ENCODE results near the gene OR6C75. TPM values are rescaled to one million over a fixed set of nuclear protein-coding genes. Genes with fewer than 3 reads are reported as not detected.

Gene OR6C75
- total and polyA plus RNA-seq, 4 donors, result 0.11 TPM; not detected in 3

- no peaks in the 10 kb centered on the region for H3K27me3 ChIP-seq (ENCODE audit: control insufficient read depth, insufficient read depth, low read length)
Measured at GRCh38 chr12:55416961-55417360, 54.2 kb downstream of the OR6C75 start.

More at GRCh38 chr12:55416961-55417360, 54.2 kb downstream of the OR6C75 start:
- WGBS (ENCODE audit: insufficient coverage), result 100% methylated on average over 1 of the region's 1 CpG
- DNase-seq (ENCODE audit: low read depth in 4 of 6, low spot score in 6 of 6), result no peak
- H3K9me3 ChIP-seq (ENCODE audit: control insufficient read depth, insufficient read depth, low read length), result no peaks in the 10 kb centered on the region
- no peak overlapping the region for H3K4me3 ChIP-seq (ENCODE audit: low read depth, low read length)
- H3K4me1 ChIP-seq (ENCODE audit: control insufficient read depth, insufficient read depth, low read length), result no peaks in the 10 kb centered on the region
- no peak overlapping the region for H3K27ac ChIP-seq (ENCODE audit: low read depth, low read length)
- H3K36me3 ChIP-seq (ENCODE audit: control insufficient read depth, insufficient read depth, low read length), result no peaks in the 10 kb centered on the region

Other genes starting within 250 kb of the OR6C75 start
- not detected for gene OR9K2, start 236.6 kb upstream of the OR6C75 start, total RNA-seq
- gene OR9K2, start 236.6 kb upstream of the OR6C75 start, polyA plus RNA-seq (ENCODE audit: insufficient read length in 2 of 2), result not detected
- gene OR10A7, start 141.9 kb upstream of the OR6C75 start, total RNA-seq, result not detected
- gene OR10A7, start 141.9 kb upstream of the OR6C75 start, polyA plus RNA-seq (ENCODE audit: insufficient read length in 2 of 2), result not detected
- gene OR6C74, start 118.4 kb upstream of the OR6C75 start, total RNA-seq, result not detected
- not detected for gene OR6C74, start 118.4 kb upstream of the OR6C75 start, polyA plus RNA-seq (ENCODE audit: insufficient read length in 2 of 2)
- not detected for gene OR6C6, start 66.4 kb upstream of the OR6C75 start, total RNA-seq
- gene OR6C6, start 66.4 kb upstream of the OR6C75 start, polyA plus RNA-seq (ENCODE audit: insufficient read length in 2 of 2), result under 1 TPM in 1 of 2 donors, not detected in 1; 0.17 TPM
- not detected for gene OR6C1, start 48.6 kb upstream of the OR6C75 start, total RNA-seq
- gene OR6C1, start 48.6 kb upstream of the OR6C75 start, polyA plus RNA-seq (ENCODE audit: insufficient read length in 2 of 2), result not detected
- not detected for gene OR6C3, start 32.2 kb upstream of the OR6C75 start, total RNA-seq
- not detected for gene OR6C3, start 32.2 kb upstream of the OR6C75 start, polyA plus RNA-seq (ENCODE audit: insufficient read length in 2 of 2)
- gene OR6C65, start 37.6 kb downstream of the OR6C75 start, total RNA-seq, result not detected
- gene OR6C65, start 37.6 kb downstream of the OR6C75 start, polyA plus RNA-seq (ENCODE audit: insufficient read length in 2 of 2), result not detected
- gene OR6C76, start 63.3 kb downstream of the OR6C75 start, total RNA-seq, result not detected
- not detected for gene OR6C76, start 63.3 kb downstream of the OR6C75 start, polyA plus RNA-seq (ENCODE audit: insufficient read length in 2 of 2)
- gene OR6C2, start 81.1 kb downstream of the OR6C75 start, total RNA-seq, result not detected
- not detected for gene OR6C2, start 81.1 kb downstream of the OR6C75 start, polyA plus RNA-seq (ENCODE audit: insufficient read length in 2 of 2)
- not detected for gene OR6C70, start 107.2 kb downstream of the OR6C75 start, total RNA-seq
- gene OR6C70, start 107.2 kb downstream of the OR6C75 start, polyA plus RNA-seq (ENCODE audit: insufficient read length in 2 of 2), result not detected
- gene OR6C68, start 129.4 kb downstream of the OR6C75 start, total RNA-seq, result not detected
- not detected for gene OR6C68, start 129.4 kb downstream of the OR6C75 start, polyA plus RNA-seq (ENCODE audit: insufficient read length in 2 of 2)
- not detected for gene OR6C4, start 186.6 kb downstream of the OR6C75 start, total RNA-seq
- not detected for gene OR6C4, start 186.6 kb downstream of the OR6C75 start, polyA plus RNA-seq (ENCODE audit: insufficient read length in 2 of 2)
- gene OR2AP1, start 209.5 kb downstream of the OR6C75 start, total RNA-seq, result not detected
- not detected for gene OR2AP1, start 209.5 kb downstream of the OR6C75 start, polyA plus RNA-seq (ENCODE audit: insufficient read length in 2 of 2)